Suprapubic skin (tissue), 4 donors: ENCODE data around the gene ANKRD29. TPM values are rescaled to one million over a fixed set of nuclear protein-coding genes. Genes with fewer than 3 reads are reported as not detected.

Source experiments
- DNase-seq, 2 donors: peaks; one replicate each; pipeline ENCODE4 v3.0.0-alpha.2; 2019; ENCODE audit warnings: low spot score in 2 of 2
- H3K27ac ChIP-seq: fragments of 200-600 bp; sonication (generic); one replicate; pipeline ENCODE4 v1.5.1; 2019
- H3K27me3 ChIP-seq: fragments of 200-600 bp; sonication (generic); one replicate; pipeline ENCODE4 v1.5.1; 2019
- H3K36me3 ChIP-seq: fragments of 200-600 bp; sonication (generic); one replicate; pipeline ENCODE4 v1.5.1; 2019
- H3K4me1 ChIP-seq: fragments of 200-600 bp; sonication (generic); one replicate; pipeline ENCODE4 v1.5.1; 2019
- H3K4me3 ChIP-seq: fragments of 200-600 bp; sonication (generic); one replicate; pipeline ENCODE4 v1.5.1; 2019; ENCODE audit warnings: mild to moderate bottlenecking
- H3K9me3 ChIP-seq: fragments of 200-600 bp; sonication (generic); one replicate; pipeline ENCODE4 v1.5.1; 2019
- EP300 ChIP-seq: sonication (generic); formaldehyde crosslinking; IDR thresholded peaks from one replicate; pipeline ENCODE4 v1.6.1; 2017; ENCODE audit warnings: antibody characterized with exemption
- POLR2A ChIP-seq, 2 donors: fragments of 450-650 bp; IDR thresholded peaks; one replicate each; pipeline ENCODE4 v1.6.1; 2017; ENCODE audit warnings: antibody characterized with exemption in 2 of 2, mild to moderate bottlenecking in 2 of 2, moderate library complexity in 2 of 2
- POLR2AphosphoS5 ChIP-seq, 3 donors: sonication (generic); formaldehyde crosslinking; IDR thresholded peaks; one replicate each; pipeline ENCODE4 v1.6.1; 2017; ENCODE audit warnings: antibody characterized with exemption in 3 of 3
- WGBS: methylation state at CpG from one replicate; pipeline ENCODE4 v1.1.5; 2018; 5-methylcytosine and 5-hydroxymethylcytosine counted together
- total RNA-seq, 4 donors: library from RNA; depleted of rRNA; stranded (reverse); fragments of >200 nt; gene quantifications; one replicate each; pipeline ENCODE4 v1.1.0, GENCODE V29; 2016
- TF ChIP-seq, protein P1 (sequence below), 2 donors: fragments of 200-600 bp in 1 of 2; fragments of 450-650 bp in 1 of 2; sonication (generic) in 1 of 2; IDR thresholded peaks; one replicate each; pipeline ENCODE4 v1.5.1; 2016 to 2019; ENCODE audit warnings: antibody characterized with exemption in 2 of 2, mild to moderate bottlenecking in 1 of 2, moderate library complexity in 1 of 2

Gene ANKRD29
- total RNA-seq, 4 donors from 2014 or later, result 1.5 to 9.9 (median 6.2) TPM

- TF ChIP-seq POLR2AphosphoS5 (IDR thresholded peaks at IDR 0.05), result no peak
- TF ChIP-seq POLR2A (IDR thresholded peaks at IDR 0.05), result no peak
- TF ChIP-seq, protein P1, sequence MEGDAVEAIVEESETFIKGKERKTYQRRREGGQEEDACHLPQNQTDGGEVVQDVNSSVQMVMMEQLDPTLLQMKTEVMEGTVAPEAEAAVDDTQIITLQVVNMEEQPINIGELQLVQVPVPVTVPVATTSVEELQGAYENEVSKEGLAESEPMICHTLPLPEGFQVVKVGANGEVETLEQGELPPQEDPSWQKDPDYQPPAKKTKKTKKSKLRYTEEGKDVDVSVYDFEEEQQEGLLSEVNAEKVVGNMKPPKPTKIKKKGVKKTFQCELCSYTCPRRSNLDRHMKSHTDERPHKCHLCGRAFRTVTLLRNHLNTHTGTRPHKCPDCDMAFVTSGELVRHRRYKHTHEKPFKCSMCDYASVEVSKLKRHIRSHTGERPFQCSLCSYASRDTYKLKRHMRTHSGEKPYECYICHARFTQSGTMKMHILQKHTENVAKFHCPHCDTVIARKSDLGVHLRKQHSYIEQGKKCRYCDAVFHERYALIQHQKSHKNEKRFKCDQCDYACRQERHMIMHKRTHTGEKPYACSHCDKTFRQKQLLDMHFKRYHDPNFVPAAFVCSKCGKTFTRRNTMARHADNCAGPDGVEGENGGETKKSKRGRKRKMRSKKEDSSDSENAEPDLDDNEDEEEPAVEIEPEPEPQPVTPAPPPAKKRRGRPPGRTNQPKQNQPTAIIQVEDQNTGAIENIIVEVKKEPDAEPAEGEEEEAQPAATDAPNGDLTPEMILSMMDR (IDR thresholded peaks at IDR 0.05), result no peak
- TF ChIP-seq EP300, result no peak
- DNase-seq, result no peak
- WGBS, result 89% methylated on average over 2 of the region's 2 CpGs
Observed at GRCh38 chr18:23608211-23608610, 54.5 kb downstream of the ANKRD29 start.

GRCh38 chr18:23605941-23606340 lies 56.8 kb downstream of the ANKRD29 start:
- no peaks in the 10 kb centered on the region for H3K27me3 ChIP-seq
- H3K4me3 ChIP-seq, result no peak overlapping the region
- H3K27ac ChIP-seq, result no peak overlapping the region
- TF ChIP-seq, protein P1 (IDR thresholded peaks at IDR 0.05), result no peak
- TF ChIP-seq POLR2AphosphoS5 (IDR thresholded peaks at IDR 0.05) (no peak), EP300 (no peak), POLR2A (IDR thresholded peaks at IDR 0.05) (no peak)
- DNase-seq, result no peak
- H3K9me3 ChIP-seq, result no peaks in the 10 kb centered on the region
- H3K36me3 ChIP-seq, result no peaks in the 10 kb centered on the region
- no peaks in the 10 kb centered on the region for H3K4me1 ChIP-seq

More at GRCh38 chr18:23608211-23608610, 54.5 kb downstream of the ANKRD29 start:
- Histone ChIP-seq H3K4me3 (no peak overlapping the region), H3K4me1 (no peaks in the 10 kb centered on the region), H3K27me3 (no peaks in the 10 kb centered on the region), H3K27ac (no peak overlapping the region), H3K9me3 (no peaks in the 10 kb centered on the region), H3K36me3 (no peaks in the 10 kb centered on the region)

DNA sequence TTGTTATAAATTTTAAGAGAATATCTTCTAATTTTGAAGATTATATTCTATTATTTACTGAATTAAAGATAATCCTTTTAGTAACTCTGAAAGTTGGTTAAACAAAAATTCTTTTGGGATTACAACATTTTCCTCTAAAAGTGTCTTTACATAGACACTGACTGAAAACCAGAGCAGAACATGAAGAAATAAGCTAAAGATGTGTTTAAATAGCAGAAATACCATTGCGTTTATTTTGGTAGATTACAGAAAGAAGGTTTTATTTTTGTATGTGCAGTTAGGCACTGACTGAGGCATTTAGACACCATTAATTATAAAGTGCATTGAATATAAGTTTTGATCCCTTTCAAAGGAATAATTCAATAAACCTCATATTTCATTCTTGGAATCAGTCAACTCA lies 62.9 kb downstream of the ANKRD29 start:
- TF ChIP-seq, protein P1 (IDR thresholded peaks at IDR 0.05), result no peak
- TF ChIP-seq POLR2AphosphoS5 (IDR thresholded peaks at IDR 0.05) (no peak), POLR2A (IDR thresholded peaks at IDR 0.05) (no peak), EP300 (no peak)
- H3K27ac ChIP-seq, result no peak overlapping the region
- no peak for DNase-seq
- no peaks in the 10 kb centered on the region for H3K4me1 ChIP-seq
- no peaks in the 10 kb centered on the region for H3K27me3 ChIP-seq
- no peaks in the 10 kb centered on the region for H3K36me3 ChIP-seq
- WGBS, result 80% methylated on average over 1 of the region's 1 CpG
- no peaks in the 10 kb centered on the region for H3K9me3 ChIP-seq
- H3K4me3 ChIP-seq, result no peak overlapping the region

- 67% methylated on average over 7 of the region's 7 CpGs for WGBS
- Histone ChIP-seq H3K36me3 (no peaks in the 10 kb centered on the region), H3K27me3 (no peaks in the 10 kb centered on the region), H3K4me1 (no peaks in the 10 kb centered on the region), H3K27ac (no peak overlapping the region), H3K9me3 (no peaks in the 10 kb centered on the region), H3K4me3 (no peak overlapping the region)
- TF ChIP-seq POLR2A (IDR thresholded peaks at IDR 0.05) (no peak), POLR2AphosphoS5 (IDR thresholded peaks at IDR 0.05) (no peak), EP300 (no peak)
- TF ChIP-seq, protein P1 (IDR thresholded peaks at IDR 0.05), result no peak
- DNase-seq, result no peak
Observed at GRCh38 chr18:23596183-23596582, 66.5 kb downstream of the ANKRD29 start.

DNA sequence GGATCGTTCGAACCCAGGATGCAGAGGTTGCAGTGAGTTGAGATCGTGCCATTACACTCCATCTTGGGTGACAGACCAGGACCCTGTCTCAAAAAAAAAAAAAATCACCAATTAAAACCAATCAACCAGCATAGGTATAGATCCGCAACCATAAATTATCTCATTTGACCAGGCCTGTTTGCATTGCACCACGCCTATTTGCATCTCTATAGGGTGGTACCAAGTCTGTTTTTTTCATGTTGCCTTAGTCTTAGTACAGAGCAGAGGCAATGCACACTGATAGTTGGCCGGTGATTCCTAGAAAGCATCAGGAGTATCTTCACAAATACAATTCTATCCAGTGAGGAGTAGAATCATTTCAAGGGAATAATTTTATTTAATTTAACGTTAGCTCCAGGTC lies 67.1 kb downstream of the ANKRD29 start:
- no peak for TF ChIP-seq POLR2A (IDR thresholded peaks at IDR 0.05)
- no peak for TF ChIP-seq POLR2AphosphoS5 (IDR thresholded peaks at IDR 0.05)
- TF ChIP-seq, protein P1 (IDR thresholded peaks at IDR 0.05), result no peak
- no peak for TF ChIP-seq EP300
- Histone ChIP-seq H3K4me1 (no peaks in the 10 kb centered on the region), H3K9me3 (no peaks in the 10 kb centered on the region), H3K4me3 (no peak overlapping the region), H3K27ac (no peak overlapping the region), H3K27me3 (no peaks in the 10 kb centered on the region), H3K36me3 (no peaks in the 10 kb centered on the region)
- WGBS, result 98% methylated on average over 7 of the region's 7 CpGs
- no peak for DNase-seq
